ENCODE data around the gene HNF1A. TPM values are rescaled to one million over a fixed set of nuclear protein-coding genes. Genes with fewer than 3 reads are reported as not detected.

The HNF1A gene
- total RNA-seq, 1 experiment from 2014 or later, result not detected

DNA sequence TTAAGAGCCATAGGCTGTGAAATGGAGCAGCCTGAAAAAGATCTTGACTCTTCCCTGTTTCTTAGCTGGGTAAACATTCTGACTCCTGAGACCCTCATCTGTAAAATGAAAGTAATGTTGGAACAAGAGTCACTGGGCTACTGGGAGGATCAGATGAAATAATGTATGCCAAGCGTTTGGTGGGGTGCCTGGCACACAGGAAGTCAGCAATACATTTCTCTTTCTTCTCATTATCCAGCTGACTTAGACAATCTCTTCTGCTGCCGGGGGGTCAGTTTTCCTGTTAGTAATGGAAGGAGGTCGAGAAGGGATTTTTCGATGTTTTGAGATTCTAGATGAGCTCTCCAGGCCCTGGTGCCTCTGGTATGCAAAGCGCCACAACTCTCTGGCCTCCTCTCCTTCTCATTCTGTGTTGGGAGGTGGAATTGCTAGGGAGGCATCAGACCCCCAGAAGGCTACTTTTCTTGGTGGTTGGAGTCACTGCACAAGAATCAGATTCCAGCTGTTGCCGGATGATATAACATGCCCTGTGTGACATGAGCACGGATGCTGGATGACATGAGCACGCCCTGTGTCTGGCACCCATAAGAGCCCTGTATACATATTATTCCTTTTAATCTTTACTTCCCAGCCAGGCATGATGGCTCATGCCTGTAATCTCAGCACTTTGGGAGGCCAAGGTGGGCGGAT lies 56.4 kb downstream of the HNF1A start (continued):
- TF ChIP-seq SP1 (IDR thresholded peaks at IDR 0.05; ENCODE audit: low read depth), result no peak
- TF ChIP-seq SRF (IDR thresholded peaks at IDR 0.05; ENCODE audit: low read depth), result no peak
- no peak for TF ChIP-seq ZNF274 (IDR thresholded peaks at IDR 0.05; ENCODE audit: low read depth, low read length)
- no peak for TF ChIP-seq EZH2phosphoT487 (IDR thresholded peaks at IDR 0.05; ENCODE audit: borderline replicate concordance)
- no peak for TF ChIP-seq RAD21 (IDR thresholded peaks at IDR 0.05; ENCODE audit: low read depth)
- TF ChIP-seq SIN3A (IDR thresholded peaks at IDR 0.05; ENCODE audit: low read depth), result no peak
- TF ChIP-seq, protein P1, sequence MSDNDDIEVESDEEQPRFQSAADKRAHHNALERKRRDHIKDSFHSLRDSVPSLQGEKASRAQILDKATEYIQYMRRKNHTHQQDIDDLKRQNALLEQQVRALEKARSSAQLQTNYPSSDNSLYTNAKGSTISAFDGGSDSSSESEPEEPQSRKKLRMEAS (IDR thresholded peaks at IDR 0.05), result no peak
- TF ChIP-seq POLR2A (IDR thresholded peaks at IDR 0.05; ENCODE audit: borderline replicate concordance, extremely low read depth, insufficient read depth, insufficient read length), result no peak
- no peak for TF ChIP-seq ELF1 (IDR thresholded peaks at IDR 0.05; ENCODE audit: borderline replicate concordance, low read depth)
- TF ChIP-seq, protein P2, sequence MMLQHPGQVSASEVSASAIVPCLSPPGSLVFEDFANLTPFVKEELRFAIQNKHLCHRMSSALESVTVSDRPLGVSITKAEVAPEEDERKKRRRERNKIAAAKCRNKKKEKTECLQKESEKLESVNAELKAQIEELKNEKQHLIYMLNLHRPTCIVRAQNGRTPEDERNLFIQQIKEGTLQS (IDR thresholded peaks at IDR 0.05), result no peak

DNA sequence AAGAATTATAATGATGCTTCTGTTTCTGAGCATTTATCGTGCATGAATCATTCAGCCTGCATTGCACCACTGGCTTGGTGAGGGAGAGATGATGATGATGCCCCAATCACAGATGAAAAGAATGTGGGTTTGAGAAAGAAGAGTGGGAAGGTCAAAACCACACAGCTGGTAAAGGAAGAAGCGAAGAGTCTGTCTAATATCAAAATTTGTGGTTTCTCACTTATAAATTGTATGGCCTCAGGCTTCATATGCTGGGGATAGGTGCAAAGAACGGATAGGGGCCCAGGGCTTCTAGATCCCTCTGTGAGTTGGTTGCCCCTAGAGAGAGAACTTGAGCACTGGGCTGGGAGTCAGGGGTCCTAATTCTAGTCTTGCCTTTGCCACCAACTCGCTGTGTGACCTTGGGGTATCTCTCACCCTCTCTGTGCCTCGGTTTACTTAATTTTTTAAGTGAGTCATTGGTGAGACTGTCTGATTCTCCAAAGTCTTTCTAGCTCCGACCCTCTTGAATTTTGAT lies 58.5 kb downstream of the HNF1A start:
- Histone ChIP-seq H3K27ac (ENCODE audit: low read depth, low read length) (no peak overlapping the region), H2AFZ (ENCODE audit: low read depth, low read length, poor library complexity, severe bottlenecking) (no peak overlapping the region), H3K4me1 (ENCODE audit: control insufficient read depth in 1 of 2, insufficient read depth in 2 of 2, low read length in 2 of 2) (peaks cover 21 to 58% of the 10 kb centered on the region in 2 experiments), H3K4me2 (ENCODE audit: low read length) (peak overlapping the region; percentile 14), H3K9ac (ENCODE audit: low read length) (no peak overlapping the region), H3K36me3 (ENCODE audit: control insufficient read depth in 1 of 2, insufficient read depth in 2 of 2, low read length in 2 of 2) (no peaks in the 10 kb centered on the region), H3K79me2 (ENCODE audit: insufficient read depth, low read length) (no peaks in the 10 kb centered on the region), H3K4me3 (replicated peaks in 1 of 2; ENCODE audit: low read depth in 1 of 2, low read length in 2 of 2) (no peak overlapping the region), H3K27me3 (ENCODE audit: insufficient read depth, low read length) (no peaks in the 10 kb centered on the region), H3K9me2 (ENCODE audit: insufficient read depth) (no peaks in the 10 kb centered on the region), H4K20me1 (ENCODE audit: insufficient read depth) (no peaks in the 10 kb centered on the region), H3K9me3 (ENCODE audit: control insufficient read depth in 1 of 2, insufficient read depth in 1 of 2, low read depth in 1 of 2, low read length in 2 of 2) (no peaks in the 10 kb centered on the region)
- POLR2A ChIA-PET, result no interaction called here
- intact Hi-C loops (cut with micrococcal nuclease), result no loop called here
- RAD21 ChIA-PET (ENCODE audit: low non-redundant PET in 1 of 2, low total read pairs in 2 of 2, uncharacterized antibody in 2 of 2, unreplicated experiment in 2 of 2), result no interaction called here
- BruUV-seq (replicated peaks), result no TSS peak
- no peak for ATAC-seq
- DNase-seq (ENCODE audit: low read depth, low spot score), result no peak
- CTCF ChIA-PET, result no interaction called here
- TF ChIP-seq ZNF274 (IDR thresholded peaks at IDR 0.05; ENCODE audit: low read depth, low read length) (no peak), FOSL1 (IDR thresholded peaks at IDR 0.05; ENCODE audit: low read depth) (no peak), CBX3 (IDR thresholded peaks at IDR 0.05; ENCODE audit: low read depth) (no peak), SIN3A (IDR thresholded peaks at IDR 0.05; ENCODE audit: low read depth) (no peak), EGR1 (IDR thresholded peaks at IDR 0.05; ENCODE audit: low read depth) (no peak), YY1 (IDR thresholded peaks at IDR 0.05; ENCODE audit: extremely low read depth, insufficient replicate concordance, low read depth, low read length) (no peak), POLR2AphosphoS5 (IDR thresholded peaks at IDR 0.05; ENCODE audit: low read depth, low read length) (no peak), SRF (IDR thresholded peaks at IDR 0.05; ENCODE audit: low read depth) (no peak), ZFX (IDR thresholded peaks at IDR 0.05) (no peak), JUND (IDR thresholded peaks at IDR 0.05) (no peak), EZH2phosphoT487 (IDR thresholded peaks at IDR 0.05; ENCODE audit: borderline replicate concordance) (no peak), EZH2 (IDR thresholded peaks at IDR 0.05) (no peak), POLR2A (IDR thresholded peaks at IDR 0.05; ENCODE audit: borderline replicate concordance, extremely low read depth, insufficient read depth, insufficient read length) (no peak)
- TF ChIP-seq, protein P3, sequence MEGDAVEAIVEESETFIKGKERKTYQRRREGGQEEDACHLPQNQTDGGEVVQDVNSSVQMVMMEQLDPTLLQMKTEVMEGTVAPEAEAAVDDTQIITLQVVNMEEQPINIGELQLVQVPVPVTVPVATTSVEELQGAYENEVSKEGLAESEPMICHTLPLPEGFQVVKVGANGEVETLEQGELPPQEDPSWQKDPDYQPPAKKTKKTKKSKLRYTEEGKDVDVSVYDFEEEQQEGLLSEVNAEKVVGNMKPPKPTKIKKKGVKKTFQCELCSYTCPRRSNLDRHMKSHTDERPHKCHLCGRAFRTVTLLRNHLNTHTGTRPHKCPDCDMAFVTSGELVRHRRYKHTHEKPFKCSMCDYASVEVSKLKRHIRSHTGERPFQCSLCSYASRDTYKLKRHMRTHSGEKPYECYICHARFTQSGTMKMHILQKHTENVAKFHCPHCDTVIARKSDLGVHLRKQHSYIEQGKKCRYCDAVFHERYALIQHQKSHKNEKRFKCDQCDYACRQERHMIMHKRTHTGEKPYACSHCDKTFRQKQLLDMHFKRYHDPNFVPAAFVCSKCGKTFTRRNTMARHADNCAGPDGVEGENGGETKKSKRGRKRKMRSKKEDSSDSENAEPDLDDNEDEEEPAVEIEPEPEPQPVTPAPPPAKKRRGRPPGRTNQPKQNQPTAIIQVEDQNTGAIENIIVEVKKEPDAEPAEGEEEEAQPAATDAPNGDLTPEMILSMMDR (IDR thresholded peaks at IDR 0.05 in 2 of 3, conservative IDR thresholded peaks at IDR 0.05 in 1 of 3; ENCODE audit: borderline replicate concordance in 1 of 3, insufficient read depth in 1 of 3, low read depth in 2 of 3, low read length in 2 of 3), result no peak
- TF ChIP-seq, protein P1 (IDR thresholded peaks at IDR 0.05), result no peak
- TF ChIP-seq, protein P4, sequence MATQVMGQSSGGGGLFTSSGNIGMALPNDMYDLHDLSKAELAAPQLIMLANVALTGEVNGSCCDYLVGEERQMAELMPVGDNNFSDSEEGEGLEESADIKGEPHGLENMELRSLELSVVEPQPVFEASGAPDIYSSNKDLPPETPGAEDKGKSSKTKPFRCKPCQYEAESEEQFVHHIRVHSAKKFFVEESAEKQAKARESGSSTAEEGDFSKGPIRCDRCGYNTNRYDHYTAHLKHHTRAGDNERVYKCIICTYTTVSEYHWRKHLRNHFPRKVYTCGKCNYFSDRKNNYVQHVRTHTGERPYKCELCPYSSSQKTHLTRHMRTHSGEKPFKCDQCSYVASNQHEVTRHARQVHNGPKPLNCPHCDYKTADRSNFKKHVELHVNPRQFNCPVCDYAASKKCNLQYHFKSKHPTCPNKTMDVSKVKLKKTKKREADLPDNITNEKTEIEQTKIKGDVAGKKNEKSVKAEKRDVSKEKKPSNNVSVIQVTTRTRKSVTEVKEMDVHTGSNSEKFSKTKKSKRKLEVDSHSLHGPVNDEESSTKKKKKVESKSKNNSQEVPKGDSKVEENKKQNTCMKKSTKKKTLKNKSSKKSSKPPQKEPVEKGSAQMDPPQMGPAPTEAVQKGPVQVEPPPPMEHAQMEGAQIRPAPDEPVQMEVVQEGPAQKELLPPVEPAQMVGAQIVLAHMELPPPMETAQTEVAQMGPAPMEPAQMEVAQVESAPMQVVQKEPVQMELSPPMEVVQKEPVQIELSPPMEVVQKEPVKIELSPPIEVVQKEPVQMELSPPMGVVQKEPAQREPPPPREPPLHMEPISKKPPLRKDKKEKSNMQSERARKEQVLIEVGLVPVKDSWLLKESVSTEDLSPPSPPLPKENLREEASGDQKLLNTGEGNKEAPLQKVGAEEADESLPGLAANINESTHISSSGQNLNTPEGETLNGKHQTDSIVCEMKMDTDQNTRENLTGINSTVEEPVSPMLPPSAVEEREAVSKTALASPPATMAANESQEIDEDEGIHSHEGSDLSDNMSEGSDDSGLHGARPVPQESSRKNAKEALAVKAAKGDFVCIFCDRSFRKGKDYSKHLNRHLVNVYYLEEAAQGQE (IDR thresholded peaks at IDR 0.05; ENCODE audit: low read depth), result no peak
